EH (cell line): ENCODE measurements around the gene AKAP5.

ENCODE experiments used
- DNase-seq: peaks from one replicate; pipeline ENCODE4 v3.0.0-alpha.2; 2015; ENCODE audit warnings: low read depth

Gene AKAP5

GRCh38 chr14:64461221-64461620 lies 4.1 kb upstream of the AKAP5 start:
- DNase-seq = no peak

GRCh38 chr14:64463195-64463594 lies 2.1 kb upstream of the AKAP5 start:
- DNase-seq = no peak

DNA sequence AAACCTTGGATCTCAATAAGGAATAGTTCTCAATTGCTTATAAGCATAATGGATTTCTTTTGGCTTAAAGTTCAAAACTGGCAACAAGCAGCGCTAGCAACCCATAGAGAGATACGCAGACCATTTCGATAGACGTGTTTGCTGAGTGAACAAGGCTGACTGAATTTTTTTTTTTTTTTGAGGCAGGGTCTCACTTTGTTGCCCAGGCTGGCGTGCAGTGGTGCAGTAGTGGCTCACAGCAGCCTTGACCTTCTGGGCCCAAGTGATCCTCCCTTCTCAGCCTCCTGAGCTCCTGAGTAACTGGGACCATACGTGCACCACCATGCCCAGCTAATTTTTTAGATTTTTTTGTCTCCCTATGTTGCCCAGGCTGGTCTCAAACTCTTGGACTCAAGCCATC lies 1.4 kb upstream of the AKAP5 start:
- no peak for DNase-seq

DNA sequence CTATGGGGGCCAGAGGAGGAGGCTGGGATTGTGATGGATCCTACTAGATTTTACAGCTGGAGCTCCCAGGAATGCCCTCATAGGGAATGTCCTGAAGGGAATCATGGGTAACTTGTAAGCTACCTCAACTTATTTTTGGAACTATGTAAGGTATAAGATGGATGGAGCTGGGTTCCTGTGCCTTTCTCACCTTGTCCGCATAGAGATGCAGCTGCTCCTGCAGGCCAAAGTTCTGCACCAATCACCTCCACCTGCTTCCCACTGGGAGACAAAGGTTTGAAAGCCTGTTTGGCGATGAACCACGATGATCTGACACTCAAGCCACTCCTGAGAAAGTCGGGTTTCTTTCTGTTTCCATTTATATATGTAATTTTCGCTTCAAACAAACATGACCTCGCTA lies 648 bp upstream of the AKAP5 start:
- DNase-seq = no peak

- DNase-seq = peak; percentile 73
Measured at GRCh38 chr14:64465831-64466554, 694 bp downstream of the AKAP5 start.

DNA sequence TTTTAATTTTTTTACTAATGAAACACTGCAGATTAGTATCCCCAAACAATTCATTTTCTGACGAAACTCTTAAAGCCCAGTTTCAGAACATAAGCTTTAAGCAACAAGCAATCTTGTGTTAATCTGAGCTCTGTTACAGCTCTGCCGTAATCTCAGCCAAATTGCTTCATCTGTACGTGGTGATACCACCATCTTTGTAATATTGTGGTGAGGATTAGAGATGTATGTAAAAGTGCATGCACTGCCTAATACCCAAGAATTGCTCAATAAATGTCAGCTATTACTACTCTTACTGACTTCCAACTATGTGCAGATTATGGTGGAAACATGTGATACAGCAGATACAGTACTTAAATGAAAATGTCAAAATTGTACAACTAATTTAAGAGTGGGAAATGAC lies 1.8 kb downstream of the AKAP5 start:
- DNase-seq = no peak

GRCh38 chr14:64467566-64467965 lies 2.3 kb downstream of the AKAP5 start:
- no peak for DNase-seq

GRCh38 chr14:64468451-64468850 lies 3.2 kb downstream of the AKAP5 start:
- DNase-seq = no peak

GRCh38 chr14:64474041-64474440 lies 8.7 kb downstream of the AKAP5 start:
- DNase-seq = no peak

GRCh38 chr14:64474698-64475097 lies 9.4 kb downstream of the AKAP5 start:
- no peak for DNase-seq

DNA sequence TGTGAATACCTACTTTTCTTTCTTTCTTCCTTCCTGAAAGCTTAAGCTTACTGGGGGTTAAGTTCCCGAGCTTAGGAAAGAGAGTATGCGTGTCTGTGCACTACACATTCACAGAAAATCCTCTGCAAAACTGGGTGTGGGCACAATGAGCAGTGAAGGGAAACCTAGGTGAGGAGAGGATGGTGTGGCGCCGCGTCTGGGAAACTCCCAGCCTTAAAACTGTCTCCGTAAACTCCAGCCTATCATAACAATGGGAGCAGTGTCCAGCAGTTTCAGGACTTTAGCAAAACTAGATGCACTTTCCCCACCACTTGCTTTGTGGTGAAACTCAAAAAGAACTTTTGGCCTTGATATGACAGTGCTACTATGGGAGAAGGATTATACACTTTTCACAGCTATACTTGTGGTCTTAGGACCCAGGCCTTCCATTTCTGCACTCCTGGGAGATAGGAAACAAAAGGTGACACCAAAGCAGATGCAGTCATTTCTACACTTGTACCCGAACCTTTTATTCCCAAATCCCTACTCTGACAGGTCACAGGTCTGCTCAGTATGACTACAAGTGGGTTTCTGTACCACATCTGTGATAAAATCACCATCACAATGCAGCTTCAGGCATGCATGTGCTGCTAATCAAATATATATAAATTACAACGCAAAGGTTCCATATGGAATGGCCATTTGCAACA lies 10.4 kb downstream of the AKAP5 start:
- DNase-seq = no peak

DNA sequence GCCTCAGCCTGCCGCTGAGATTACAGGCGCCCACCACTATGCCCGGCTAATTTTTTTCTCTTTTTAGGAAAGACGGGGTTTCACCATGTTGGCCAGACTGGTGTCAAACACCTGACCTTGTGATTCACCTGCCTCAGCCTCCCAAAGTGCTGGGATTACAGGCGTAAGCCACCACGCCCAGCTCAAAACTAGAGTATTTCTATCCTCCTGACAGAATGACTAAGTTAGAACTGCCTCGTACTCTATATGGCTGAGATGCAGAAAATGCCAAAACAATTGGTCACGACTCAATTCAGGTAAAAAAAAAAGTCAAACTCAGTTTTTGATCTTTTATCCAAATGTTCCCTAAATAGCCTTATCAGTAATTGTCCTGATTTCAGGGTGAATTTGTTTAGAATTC lies 11.1 kb downstream of the AKAP5 start:
- no peak for DNase-seq

DNA sequence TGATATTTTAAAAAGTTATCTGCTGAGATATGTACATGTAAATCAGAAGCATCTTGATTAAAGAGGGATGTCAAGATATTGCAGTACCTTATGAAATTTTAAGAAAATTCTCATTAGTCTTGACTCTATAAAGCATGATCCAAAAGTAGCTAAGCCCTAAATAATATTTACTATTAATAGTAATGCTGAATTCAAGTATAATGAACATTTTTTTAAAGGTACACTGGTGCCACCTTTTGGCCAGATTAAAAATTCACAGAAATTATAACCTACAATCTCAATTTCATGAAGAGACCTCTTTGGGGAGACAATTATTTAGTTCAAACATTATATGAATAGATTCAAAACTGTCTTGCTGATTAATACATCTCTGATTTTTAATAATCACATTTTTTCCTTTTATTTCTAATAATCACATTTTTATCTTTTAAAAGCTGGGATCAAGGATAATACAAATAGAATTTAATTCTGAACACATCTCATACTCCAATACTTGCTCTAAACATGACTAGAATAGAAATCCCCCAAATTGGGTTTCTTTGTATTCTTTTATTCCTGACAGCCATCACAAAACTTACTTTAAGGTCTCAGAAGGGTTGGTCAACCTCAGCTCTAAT lies 13.4 kb downstream of the AKAP5 start:
- DNase-seq = peak; percentile 46

DNA sequence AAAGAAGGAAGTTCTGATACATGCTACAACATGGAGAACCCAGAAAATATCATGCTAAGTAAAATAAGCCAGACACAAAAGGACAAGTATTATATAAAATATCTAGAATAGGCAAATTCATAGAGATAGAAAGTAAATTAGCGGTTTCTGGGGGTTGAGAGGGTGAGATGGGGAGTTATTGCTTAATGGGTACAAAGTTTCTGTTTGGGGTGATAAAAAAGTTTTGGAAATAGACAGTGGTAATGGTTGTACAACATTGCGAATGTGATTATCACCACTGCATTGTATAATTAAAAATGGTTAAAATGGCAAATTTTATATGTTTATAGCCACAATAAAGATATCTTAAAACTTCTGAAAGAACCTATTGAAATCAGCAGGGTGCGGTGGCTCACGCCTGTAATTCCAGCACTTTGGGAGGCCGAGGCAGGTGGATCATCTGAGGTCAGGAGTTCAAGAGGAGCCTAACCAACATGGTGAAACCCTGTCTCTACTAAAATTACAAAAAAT lies 23.3 kb downstream of the AKAP5 start:
- DNase-seq = no peak

DNA sequence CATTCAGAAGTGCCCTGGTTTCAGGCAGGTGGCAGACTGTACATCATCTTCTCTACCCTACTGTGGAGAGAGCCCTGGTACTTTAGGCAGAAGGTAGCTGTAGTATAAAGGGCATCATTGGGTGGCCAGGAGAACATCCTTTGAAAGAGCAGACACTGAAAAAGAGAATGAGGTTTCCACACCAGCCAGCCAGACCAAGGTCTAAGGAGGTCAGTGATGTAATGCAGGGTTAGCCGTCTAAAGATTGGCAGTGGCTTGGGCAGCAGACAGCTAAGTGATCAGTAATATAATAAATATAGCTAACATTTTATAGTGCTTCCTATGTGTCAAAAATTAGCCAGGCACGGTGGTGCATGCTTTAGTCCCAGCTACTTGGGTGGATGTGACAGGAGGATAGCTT lies 26.3 kb downstream of the AKAP5 start:
- DNase-seq = no peak

GRCh38 chr14:64493455-64493854 lies 28.2 kb downstream of the AKAP5 start:
- DNase-seq = no peak

GRCh38 chr14:64495252-64495651 lies 30.0 kb downstream of the AKAP5 start:
- no peak for DNase-seq

DNA sequence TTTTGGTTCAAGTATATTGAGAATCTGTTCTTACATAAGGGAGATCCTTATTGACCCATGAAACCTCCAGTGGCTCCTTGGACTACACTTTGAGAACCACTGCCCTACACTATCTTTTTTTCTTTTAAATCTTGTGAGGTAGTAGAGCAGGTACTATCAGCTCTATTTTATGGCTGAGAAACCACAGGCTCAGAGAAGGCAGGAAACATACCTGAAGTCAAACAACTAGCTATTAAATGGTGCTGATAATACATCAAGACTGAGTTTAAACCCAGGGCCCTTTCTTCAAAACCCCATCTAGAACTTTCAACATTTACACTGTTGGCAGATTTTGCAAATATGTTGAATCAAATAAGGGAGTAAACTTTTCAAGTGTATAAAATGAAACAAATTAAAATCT lies 31.5 kb downstream of the AKAP5 start:
- no peak for DNase-seq

- DNase-seq = peak; percentile 6
Measured at GRCh38 chr14:64500088-64500487, 34.8 kb downstream of the AKAP5 start.

DNA sequence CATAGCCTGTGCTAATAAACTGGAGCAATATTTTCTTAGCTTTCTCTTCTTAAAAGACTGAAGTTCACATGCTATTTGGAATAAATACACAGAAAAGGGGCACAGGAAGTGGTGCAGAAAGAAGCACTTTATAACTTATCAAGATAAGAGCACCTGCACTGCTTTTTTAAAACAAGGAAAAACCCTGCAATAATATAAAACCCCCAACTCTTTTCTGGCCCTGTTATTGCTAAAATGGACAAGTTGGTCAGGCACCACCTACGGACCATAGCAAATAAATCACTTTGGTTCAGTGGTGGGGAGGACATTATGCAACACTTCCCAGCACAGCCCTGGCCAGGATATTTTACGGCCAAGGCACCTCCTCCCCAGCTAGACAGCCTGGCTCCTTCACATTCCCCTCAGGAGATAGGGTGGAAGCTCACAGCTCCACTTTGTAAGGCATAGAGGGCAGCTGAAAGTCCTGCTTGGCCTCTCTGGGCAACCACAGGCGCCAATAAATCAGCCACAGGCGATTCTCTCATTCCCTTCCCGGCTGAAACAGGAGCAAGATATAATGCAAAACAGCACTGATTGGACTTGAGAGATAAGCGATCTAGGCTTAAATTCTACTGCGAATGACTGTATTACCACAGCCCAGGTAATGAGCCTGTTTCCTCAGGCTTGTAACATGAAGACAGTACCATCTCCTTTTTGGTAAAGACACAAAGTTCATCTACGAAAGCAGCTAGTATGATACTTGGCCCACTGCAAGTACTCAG lies 36.3 kb downstream of the AKAP5 start:
- peak; percentile 87 for DNase-seq

DNA sequence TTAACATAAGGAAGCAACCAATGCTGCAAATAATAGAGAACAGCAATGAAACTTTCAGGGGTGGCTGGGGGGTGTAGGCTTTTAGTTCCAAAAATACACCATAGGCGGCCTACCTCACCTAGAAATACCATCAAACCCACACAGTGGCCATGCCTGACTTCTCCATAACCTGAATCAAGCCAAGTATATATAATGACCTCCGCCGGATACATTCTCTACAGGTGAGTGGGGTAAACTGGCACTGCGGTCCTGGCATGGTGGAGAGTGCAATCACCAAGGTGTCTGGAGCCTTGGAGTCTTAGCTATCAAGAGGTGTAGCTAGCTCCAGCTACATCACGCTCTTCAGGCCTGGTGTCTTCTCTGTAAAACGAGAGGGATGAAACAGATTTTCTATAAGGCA lies 37.2 kb downstream of the AKAP5 start:
- no peak for DNase-seq

- DNase-seq = no peak
Measured at GRCh38 chr14:64502887-64503433, 37.7 kb downstream of the AKAP5 start.
